GM23338 (cell line): Measurements from ENCODE around the gene PHOX2A. TPM values are rescaled to one million over a fixed set of nuclear protein-coding genes. Genes with fewer than 3 reads are reported as not detected.

Experiments
- ATAC-seq: fragments of 200-7000 bp; cut with Tn5 transposase; 3 replicates; pipeline ENCODE4 v1.9.1; 2020
- DNase-seq: peaks from one replicate; pipeline ENCODE4 v3.0.0-alpha.2; 2015; ENCODE audit warnings: low spot score
- H2AFZ ChIP-seq: fragments of 200-600 bp; sonication (generic); 2 replicates; pipeline ENCODE4 v1.8.0; 2016; ENCODE audit warnings: antibody characterized with exemption, mild to moderate bottlenecking, moderate library complexity
- H3F3A ChIP-seq: fragments of 200-600 bp; sonication (generic); replicated peaks from 2 replicates; pipeline ENCODE4 v1.8.0; 2017; ENCODE audit warnings: antibody characterized with exemption, mixed run types, low read depth
- H3K27ac ChIP-seq: fragments of 200-600 bp; sonication (generic); 2 replicates; pipeline ENCODE4 v1.6.1; 2016; ENCODE audit warnings: low read depth
- H3K27me3 ChIP-seq: fragments of 200-600 bp; sonication (generic); 2 replicates; pipeline ENCODE4 v1.8.0; 2016; ENCODE audit warnings: mild to moderate bottlenecking, mixed run types, moderate library complexity; ENCODE audit not compliant: insufficient read depth
- H3K36me3 ChIP-seq: fragments of 200-600 bp; sonication (generic); 2 replicates; pipeline ENCODE4 v1.8.0; 2016; ENCODE audit warnings: mild to moderate bottlenecking; ENCODE audit not compliant: insufficient read depth
- H3K4me1 ChIP-seq: fragments of 200-600 bp; sonication (generic); 2 replicates; pipeline ENCODE4 v1.8.0; 2016; ENCODE audit warnings: mild to moderate bottlenecking, moderate library complexity; ENCODE audit not compliant: insufficient read depth
- H3K4me2 ChIP-seq: fragments of 200-600 bp; sonication (generic); 2 replicates; pipeline ENCODE4 v1.7.1; 2017; ENCODE audit warnings: mixed run types
- H3K4me3 ChIP-seq: fragments of 200-600 bp; sonication (generic); 2 replicates; pipeline ENCODE4 v1.6.1; 2016; ENCODE audit warnings: mixed run types
- H3K79me2 ChIP-seq: fragments of 200-600 bp; sonication (generic); replicated peaks from 2 replicates; pipeline ENCODE4 v1.8.0; 2017; ENCODE audit warnings: mild to moderate bottlenecking; ENCODE audit not compliant: insufficient read depth
- H3K9me2 ChIP-seq: fragments of 200-600 bp; sonication (generic); 2 replicates; pipeline ENCODE4 v1.8.0; 2017; ENCODE audit not compliant: insufficient read depth
- H4K20me1 ChIP-seq: fragments of 200-600 bp; sonication (generic); replicated peaks from 2 replicates; pipeline ENCODE4 v1.8.0; 2017; ENCODE audit warnings: mild to moderate bottlenecking; ENCODE audit not compliant: insufficient read depth
- H3K27ac Mint-ChIP-seq: 2 replicates; pipeline ENCODE4 v1.8.0; 2020; ENCODE audit warnings: inconsistent platforms, mild to moderate bottlenecking, moderate library complexity, mixed read lengths
- H3K27me3 Mint-ChIP-seq: 3 replicates; pipeline ENCODE4 v1.8.0; 2022; ENCODE audit warnings: low read depth, mild to moderate bottlenecking, moderate library complexity, mixed read lengths, inconsistent platforms; ENCODE audit not compliant: insufficient read depth, poor library complexity
- H3K36me3 Mint-ChIP-seq: 3 replicates; pipeline ENCODE4 v1.8.0; 2021; ENCODE audit warnings: low read depth, mild to moderate bottlenecking, inconsistent platforms, moderate library complexity, mixed read lengths
- H3K4me1 Mint-ChIP-seq: 3 replicates; pipeline ENCODE4 v1.8.0; 2020; ENCODE audit warnings: mild to moderate bottlenecking, inconsistent platforms, mixed read lengths
- H3K4me3 Mint-ChIP-seq: 3 replicates; pipeline ENCODE4 v1.8.0; 2021; ENCODE audit warnings: moderate library complexity, mild to moderate bottlenecking, inconsistent platforms, mixed read lengths
- H3K9me3 Mint-ChIP-seq: 3 replicates; pipeline ENCODE4 v1.8.0; 2020; ENCODE audit warnings: moderate library complexity, mild to moderate bottlenecking, inconsistent platforms, mixed read lengths
- CREB1 ChIP-seq: fragments of 250-450 bp; sonication (Bioruptor Pico); IDR thresholded peaks from 2 replicates; pipeline ENCODE4 v1.5.0; 2020; ENCODE audit warnings: low read depth, mild to moderate bottlenecking, moderate library complexity
- CTCF ChIP-seq, 2 experiments: fragments of 200-600 bp in 1 of 2; sonication (generic) in 1 of 2; conservative IDR thresholded peaks; 2 replicates each; pipeline versions ENCODE4 v1.5.1 to v1.6.1; 2016 to 2017; ENCODE audit warnings: antibody characterized with exemption in 2 of 2, low read depth in 2 of 2, mild to moderate bottlenecking in 2 of 2, moderate library complexity in 1 of 2
- EZH2 ChIP-seq: fragments of 200-600 bp; sonication (generic); IDR thresholded peaks from one replicate; pipeline ENCODE4 v1.8.0; 2017; ENCODE audit warnings: antibody characterized with exemption, mild to moderate bottlenecking, low read depth; ENCODE audit not compliant: unreplicated experiment
- EZH2phosphoT487 ChIP-seq: fragments of 200-600 bp; sonication (generic); IDR thresholded peaks from one replicate; pipeline ENCODE4 v1.8.1; 2018; ENCODE audit warnings: antibody characterized with exemption; ENCODE audit not compliant: unreplicated experiment
- JUNB ChIP-seq: IDR thresholded peaks from one replicate; pipeline ENCODE4 v1.6.1; 2016; ENCODE audit warnings: antibody characterized with exemption; ENCODE audit not compliant: unreplicated experiment
- NANOG ChIP-seq: IDR thresholded peaks from 2 replicates; pipeline ENCODE4 v1.6.1; 2016; ENCODE audit warnings: antibody characterized with exemption, borderline replicate concordance
- POLR2AphosphoS5 ChIP-seq: IDR thresholded peaks from 2 replicates; pipeline ENCODE4 v1.6.1; 2016; ENCODE audit warnings: antibody characterized with exemption, low read depth
- REST ChIP-seq: IDR thresholded peaks from one replicate; pipeline ENCODE4 v1.6.1; 2018; ENCODE audit warnings: antibody characterized with exemption; ENCODE audit not compliant: unreplicated experiment
- STAT1 ChIP-seq: IDR thresholded peaks from one replicate; pipeline ENCODE4 v1.6.1; 2016; ENCODE audit warnings: antibody characterized with exemption; ENCODE audit not compliant: unreplicated experiment
- ZNF114 ChIP-seq: fragments of 250-450 bp; sonication (Bioruptor Pico); IDR thresholded peaks from 2 replicates; pipeline ENCODE4 v1.5.0; 2020; ENCODE audit warnings: mild to moderate bottlenecking, moderate library complexity
- ZNF331 ChIP-seq: fragments of 250-450 bp; sonication (Bioruptor Pico); IDR thresholded peaks from 2 replicates; pipeline ENCODE4 v1.5.0; 2020; ENCODE audit warnings: low read depth, mild to moderate bottlenecking, moderate library complexity
- polyA plus RNA-seq: library from polyadenylated mRNA; unstranded; fragments of >200 nt; fragmentation: Nextera tagmentation; extraction: Ambion mirVana; gene quantifications from 2 replicates; pipeline ENCODE4 v1.2.1, GENCODE V29; 2016
- total RNA-seq: library from RNA; depleted of rRNA; stranded (reverse); fragments of >200 nt; shearing (Covaris generic); gene quantifications from 2 replicates; pipeline ENCODE4 v1.2.3, GENCODE V29; 2014

PHOX2A gene
- total and polyA plus RNA-seq, 2 experiments from 2014 or later: 0.31 TPM; not detected in 1

GRCh38 chr11:72230764-72231365 lies 13.1 kb downstream of the PHOX2A start (continued):
- TF ChIP-seq ZNF114 (CRISPR knock-in tag) (no peak), EZH2 (no peak), EZH2phosphoT487 (no peak), REST (no peak)

- peaks cover 12% of the 10 kb centered on the region for H4K20me1 ChIP-seq
- H3K36me3 ChIP-seq: no peaks in the 10 kb centered on the region; the same call in 1 of the 2 replicates
- peaks cover 10% of the 10 kb centered on the region; the same call in 1 of the 2 replicates for H3K27me3 ChIP-seq
- Mint-ChIP-seq H3K9me3 (no peaks in the 10 kb centered on the region), H3K4me3 (no peak overlapping the region), H3K27ac (no peak overlapping the region), H3K36me3 (peaks cover 65% of the 10 kb centered on the region), H3K4me1 (peaks cover 19% of the 10 kb centered on the region), H3K27me3 (peaks cover 15% of the 10 kb centered on the region)
- ATAC-seq (no peak), DNase-seq (no peak)
- H3F3A ChIP-seq: no peaks in the 10 kb centered on the region
- H2AFZ ChIP-seq: no peak overlapping the region
- no peak overlapping the region for H3K4me2 ChIP-seq
- H3K79me2 ChIP-seq: peaks cover 19% of the 10 kb centered on the region
- H3K9me2 ChIP-seq: no peaks in the 10 kb centered on the region
- H3K4me3 ChIP-seq: no peak overlapping the region
- no peak overlapping the region for H3K27ac ChIP-seq
- H3K4me1 ChIP-seq: peaks cover 12% of the 10 kb centered on the region
- TF ChIP-seq ZNF114 (CRISPR knock-in tag): no peak
- TF ChIP-seq STAT1: no peak
- no peak for TF ChIP-seq JUNB
- no peak for TF ChIP-seq EZH2
- no peak for TF ChIP-seq EZH2phosphoT487
- no peak for TF ChIP-seq ZNF331 (CRISPR knock-in tag)
- no peak for TF ChIP-seq POLR2AphosphoS5
- TF ChIP-seq NANOG: no peak
- no peak for TF ChIP-seq REST
- no peak for TF ChIP-seq CREB1 (CRISPR knock-in tag)
- TF ChIP-seq CTCF (conservative IDR thresholded peaks at IDR 0.05; ENCODE audit: low read depth in 2 of 2): no peak
Measured at GRCh38 chr11:72229925-72230763, 13.8 kb downstream of the PHOX2A start.
